ENCODE measurements around the gene FOXN3.
A peak's percentile ranks its signal among the peaks of the same experiment; 100 is the strongest.

Gene FOXN3

DNA sequence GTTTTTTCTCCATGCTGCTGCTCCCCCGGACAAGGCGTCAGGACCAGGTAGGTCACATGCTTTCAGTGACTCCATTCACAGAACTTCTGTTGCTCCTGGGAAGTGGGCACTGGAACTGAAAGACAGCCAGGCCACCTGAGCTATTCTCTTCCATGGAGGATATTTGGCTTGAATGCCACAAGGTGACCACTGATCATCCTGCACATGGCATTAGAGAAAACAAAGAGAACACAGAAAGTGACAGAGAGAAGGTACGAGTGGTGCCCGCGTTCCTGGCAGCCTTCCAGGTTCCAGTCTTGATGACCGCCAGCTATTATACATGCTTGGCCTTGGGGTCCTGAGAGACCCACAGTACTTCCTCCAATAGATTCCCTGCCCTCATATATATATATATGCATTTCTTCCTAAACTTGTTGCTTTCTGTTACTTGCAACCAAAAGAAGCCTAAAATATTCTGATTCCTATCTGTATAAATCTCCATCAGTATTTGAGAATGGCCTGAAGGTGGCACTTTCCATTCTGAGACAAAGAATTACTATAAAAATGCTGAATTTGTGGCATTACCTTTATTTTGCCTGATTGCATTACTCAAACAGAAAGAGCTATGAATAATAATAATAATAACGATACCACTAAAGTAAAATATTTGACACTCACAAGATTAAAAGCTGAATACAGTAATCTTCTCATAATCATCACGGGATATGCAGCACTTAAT is 174.9 kb downstream of the FOXN3 start:
- no peak for DNase-seq (ENCODE audit: low read depth in 1 of 2, low spot score in 1 of 2)
- Histone ChIP-seq H3K4me3 (replicated peaks; ENCODE audit: insufficient read depth, low read length) (no peak overlapping the region), H3K27ac (replicated peaks) (no peak overlapping the region), H3K27me3 (ENCODE audit: insufficient read depth, poor library complexity, severe bottlenecking) (no peaks in the 10 kb centered on the region)
- TF ChIP-seq POLR2AphosphoS5 (IDR thresholded peaks at IDR 0.05; ENCODE audit: low read depth), result no peak
- TF ChIP-seq, protein P1, sequence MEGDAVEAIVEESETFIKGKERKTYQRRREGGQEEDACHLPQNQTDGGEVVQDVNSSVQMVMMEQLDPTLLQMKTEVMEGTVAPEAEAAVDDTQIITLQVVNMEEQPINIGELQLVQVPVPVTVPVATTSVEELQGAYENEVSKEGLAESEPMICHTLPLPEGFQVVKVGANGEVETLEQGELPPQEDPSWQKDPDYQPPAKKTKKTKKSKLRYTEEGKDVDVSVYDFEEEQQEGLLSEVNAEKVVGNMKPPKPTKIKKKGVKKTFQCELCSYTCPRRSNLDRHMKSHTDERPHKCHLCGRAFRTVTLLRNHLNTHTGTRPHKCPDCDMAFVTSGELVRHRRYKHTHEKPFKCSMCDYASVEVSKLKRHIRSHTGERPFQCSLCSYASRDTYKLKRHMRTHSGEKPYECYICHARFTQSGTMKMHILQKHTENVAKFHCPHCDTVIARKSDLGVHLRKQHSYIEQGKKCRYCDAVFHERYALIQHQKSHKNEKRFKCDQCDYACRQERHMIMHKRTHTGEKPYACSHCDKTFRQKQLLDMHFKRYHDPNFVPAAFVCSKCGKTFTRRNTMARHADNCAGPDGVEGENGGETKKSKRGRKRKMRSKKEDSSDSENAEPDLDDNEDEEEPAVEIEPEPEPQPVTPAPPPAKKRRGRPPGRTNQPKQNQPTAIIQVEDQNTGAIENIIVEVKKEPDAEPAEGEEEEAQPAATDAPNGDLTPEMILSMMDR (IDR thresholded peaks at IDR 0.05; ENCODE audit: insufficient read depth, low read length), result no peak
- TF ChIP-seq SPI1 (IDR thresholded peaks at IDR 0.05; ENCODE audit: borderline replicate concordance, low read depth), result no peak
- TF ChIP-seq, protein P2, sequence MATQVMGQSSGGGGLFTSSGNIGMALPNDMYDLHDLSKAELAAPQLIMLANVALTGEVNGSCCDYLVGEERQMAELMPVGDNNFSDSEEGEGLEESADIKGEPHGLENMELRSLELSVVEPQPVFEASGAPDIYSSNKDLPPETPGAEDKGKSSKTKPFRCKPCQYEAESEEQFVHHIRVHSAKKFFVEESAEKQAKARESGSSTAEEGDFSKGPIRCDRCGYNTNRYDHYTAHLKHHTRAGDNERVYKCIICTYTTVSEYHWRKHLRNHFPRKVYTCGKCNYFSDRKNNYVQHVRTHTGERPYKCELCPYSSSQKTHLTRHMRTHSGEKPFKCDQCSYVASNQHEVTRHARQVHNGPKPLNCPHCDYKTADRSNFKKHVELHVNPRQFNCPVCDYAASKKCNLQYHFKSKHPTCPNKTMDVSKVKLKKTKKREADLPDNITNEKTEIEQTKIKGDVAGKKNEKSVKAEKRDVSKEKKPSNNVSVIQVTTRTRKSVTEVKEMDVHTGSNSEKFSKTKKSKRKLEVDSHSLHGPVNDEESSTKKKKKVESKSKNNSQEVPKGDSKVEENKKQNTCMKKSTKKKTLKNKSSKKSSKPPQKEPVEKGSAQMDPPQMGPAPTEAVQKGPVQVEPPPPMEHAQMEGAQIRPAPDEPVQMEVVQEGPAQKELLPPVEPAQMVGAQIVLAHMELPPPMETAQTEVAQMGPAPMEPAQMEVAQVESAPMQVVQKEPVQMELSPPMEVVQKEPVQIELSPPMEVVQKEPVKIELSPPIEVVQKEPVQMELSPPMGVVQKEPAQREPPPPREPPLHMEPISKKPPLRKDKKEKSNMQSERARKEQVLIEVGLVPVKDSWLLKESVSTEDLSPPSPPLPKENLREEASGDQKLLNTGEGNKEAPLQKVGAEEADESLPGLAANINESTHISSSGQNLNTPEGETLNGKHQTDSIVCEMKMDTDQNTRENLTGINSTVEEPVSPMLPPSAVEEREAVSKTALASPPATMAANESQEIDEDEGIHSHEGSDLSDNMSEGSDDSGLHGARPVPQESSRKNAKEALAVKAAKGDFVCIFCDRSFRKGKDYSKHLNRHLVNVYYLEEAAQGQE (IDR thresholded peaks at IDR 0.05; ENCODE audit: insufficient replicate concordance, low read depth), result no peak
- TF ChIP-seq GABPA (IDR thresholded peaks at IDR 0.05; ENCODE audit: low read depth), result no peak

DNA sequence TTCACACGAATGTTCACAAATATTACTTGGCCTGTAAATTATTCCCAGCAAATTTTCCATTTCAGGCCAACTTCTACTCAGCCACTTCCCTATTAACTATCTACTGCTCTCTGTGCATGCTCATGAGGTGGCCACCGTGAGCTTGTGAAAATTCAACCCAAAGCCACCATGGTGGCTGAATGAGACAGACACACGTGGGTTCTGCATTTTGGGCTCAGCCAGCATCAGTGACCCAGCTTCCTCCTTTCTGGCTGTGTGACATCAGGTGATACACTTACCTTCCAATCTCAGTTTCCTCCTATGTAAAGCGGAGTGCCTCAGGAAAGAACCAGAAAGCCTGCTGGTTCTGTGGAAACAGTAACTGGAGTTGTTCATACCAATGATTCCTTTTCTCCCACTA is 175.8 kb downstream of the FOXN3 start:
- Histone ChIP-seq H3K27me3 (ENCODE audit: insufficient read depth, poor library complexity, severe bottlenecking) (no peaks in the 10 kb centered on the region), H3K4me3 (replicated peaks; ENCODE audit: insufficient read depth, low read length) (no peak overlapping the region), H3K27ac (replicated peaks) (no peak overlapping the region)
- 0 out of 2 replicates have a peak, but pooled peaks have one; percentile 17 for TF ChIP-seq SPI1 (IDR thresholded peaks at IDR 0.05; ENCODE audit: borderline replicate concordance, low read depth)
- TF ChIP-seq, protein P1 (IDR thresholded peaks at IDR 0.05; ENCODE audit: insufficient read depth, low read length), result no peak
- peak in 1 of 2 experiments; percentile 18 for DNase-seq (ENCODE audit: low read depth in 1 of 2, low spot score in 1 of 2)

DNA sequence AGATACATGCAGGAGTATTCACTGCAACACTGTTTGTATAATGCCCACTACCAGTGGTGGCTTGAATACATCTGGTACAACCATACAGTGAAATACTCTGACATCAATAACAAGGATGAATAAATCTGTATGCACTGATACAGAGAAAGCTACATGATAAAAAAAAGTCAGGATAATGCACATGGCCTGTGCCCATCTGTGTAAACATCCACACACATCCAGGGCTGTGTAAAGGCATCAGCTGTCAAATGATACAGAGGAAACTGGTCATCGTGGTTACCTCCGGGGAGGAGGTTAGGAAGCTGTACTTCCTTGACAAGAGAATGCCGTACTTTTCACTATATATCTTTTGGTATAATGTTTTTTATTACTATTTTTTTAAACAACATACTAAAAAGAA is 176.6 kb downstream of the FOXN3 start:
- no peak for DNase-seq (ENCODE audit: low read depth in 1 of 2, low spot score in 1 of 2)
- Histone ChIP-seq H3K27me3 (ENCODE audit: insufficient read depth, poor library complexity, severe bottlenecking) (no peaks in the 10 kb centered on the region), H3K27ac (replicated peaks) (no peak overlapping the region), H3K4me3 (replicated peaks; ENCODE audit: insufficient read depth, low read length) (no peak overlapping the region)
- TF ChIP-seq, protein P2 (IDR thresholded peaks at IDR 0.05; ENCODE audit: insufficient replicate concordance, low read depth), result no peak
- TF ChIP-seq, protein P1 (IDR thresholded peaks at IDR 0.05; ENCODE audit: insufficient read depth, low read length), result no peak
- no peak for TF ChIP-seq POLR2AphosphoS5 (IDR thresholded peaks at IDR 0.05; ENCODE audit: low read depth)
- TF ChIP-seq GABPA (IDR thresholded peaks at IDR 0.05; ENCODE audit: low read depth), result no peak
- TF ChIP-seq SPI1 (IDR thresholded peaks at IDR 0.05; ENCODE audit: borderline replicate concordance, low read depth), result no peak

DNA sequence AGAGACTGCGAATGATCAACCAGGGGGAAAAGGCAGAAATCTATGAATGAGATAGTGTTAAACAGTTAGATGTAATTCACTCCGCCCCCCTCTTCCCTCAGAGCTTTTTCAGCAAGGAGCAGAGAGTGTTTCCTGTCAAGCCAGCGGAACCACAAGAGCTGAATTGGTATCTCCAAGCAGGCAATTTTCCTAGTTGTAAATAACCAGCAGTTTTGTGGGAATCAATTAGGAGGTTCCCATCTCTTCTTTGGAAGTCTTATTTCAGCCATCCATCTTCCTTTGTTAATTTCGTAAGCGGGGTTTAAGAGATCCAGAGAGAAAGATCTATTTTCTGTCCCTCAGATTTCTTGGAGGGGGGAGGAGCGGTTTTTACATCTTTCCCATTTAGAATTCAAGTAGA is 178.0 kb downstream of the FOXN3 start:
- no peak for DNase-seq (ENCODE audit: low read depth in 1 of 2, low spot score in 1 of 2)
- Histone ChIP-seq H3K27me3 (ENCODE audit: insufficient read depth, poor library complexity, severe bottlenecking) (no peaks in the 10 kb centered on the region), H3K27ac (replicated peaks) (no peak overlapping the region), H3K4me3 (replicated peaks; ENCODE audit: insufficient read depth, low read length) (no peak overlapping the region)
- TF ChIP-seq, protein P2 (IDR thresholded peaks at IDR 0.05; ENCODE audit: insufficient replicate concordance, low read depth), result no peak
- no peak for TF ChIP-seq GABPA (IDR thresholded peaks at IDR 0.05; ENCODE audit: low read depth)
- no peak for TF ChIP-seq SPI1 (IDR thresholded peaks at IDR 0.05; ENCODE audit: borderline replicate concordance, low read depth)
- no peak for TF ChIP-seq POLR2AphosphoS5 (IDR thresholded peaks at IDR 0.05; ENCODE audit: low read depth)
- TF ChIP-seq, protein P1 (IDR thresholded peaks at IDR 0.05; ENCODE audit: insufficient read depth, low read length), result no peak

Data from HL-60 (cell line).